Raji (cell line): ENCODE results near the gene SH3GLB2.

Source experiments
- POLR2A ChIP-seq: IDR thresholded peaks from 2 replicates; pipeline ENCODE4 v1.6.1; 2011; ENCODE audit warnings: low read depth, low read length, control low read depth; ENCODE audit not compliant: insufficient read depth

Gene SH3GLB2

DNA sequence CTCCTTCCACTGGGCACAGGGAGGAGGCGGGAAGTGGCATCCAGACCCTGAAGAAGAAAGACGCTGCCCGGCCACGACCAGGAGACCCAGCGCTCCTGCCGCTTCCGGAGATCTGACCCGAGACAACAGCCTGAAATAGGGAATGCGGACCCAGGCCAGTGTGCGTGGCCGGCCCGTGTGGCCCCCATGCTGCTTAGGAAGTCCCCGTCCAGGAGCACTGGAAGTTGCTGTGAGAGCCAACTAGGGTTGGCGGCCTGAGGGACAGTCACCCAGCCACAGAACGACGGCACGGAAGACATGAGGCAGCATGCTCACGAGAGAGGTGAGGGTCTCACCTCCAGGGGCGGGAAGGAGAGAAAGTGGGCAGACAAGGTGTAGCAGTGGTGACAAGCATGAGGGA is 17.0 kb downstream of the SH3GLB2 start:
- TF ChIP-seq POLR2A: no peak

DNA sequence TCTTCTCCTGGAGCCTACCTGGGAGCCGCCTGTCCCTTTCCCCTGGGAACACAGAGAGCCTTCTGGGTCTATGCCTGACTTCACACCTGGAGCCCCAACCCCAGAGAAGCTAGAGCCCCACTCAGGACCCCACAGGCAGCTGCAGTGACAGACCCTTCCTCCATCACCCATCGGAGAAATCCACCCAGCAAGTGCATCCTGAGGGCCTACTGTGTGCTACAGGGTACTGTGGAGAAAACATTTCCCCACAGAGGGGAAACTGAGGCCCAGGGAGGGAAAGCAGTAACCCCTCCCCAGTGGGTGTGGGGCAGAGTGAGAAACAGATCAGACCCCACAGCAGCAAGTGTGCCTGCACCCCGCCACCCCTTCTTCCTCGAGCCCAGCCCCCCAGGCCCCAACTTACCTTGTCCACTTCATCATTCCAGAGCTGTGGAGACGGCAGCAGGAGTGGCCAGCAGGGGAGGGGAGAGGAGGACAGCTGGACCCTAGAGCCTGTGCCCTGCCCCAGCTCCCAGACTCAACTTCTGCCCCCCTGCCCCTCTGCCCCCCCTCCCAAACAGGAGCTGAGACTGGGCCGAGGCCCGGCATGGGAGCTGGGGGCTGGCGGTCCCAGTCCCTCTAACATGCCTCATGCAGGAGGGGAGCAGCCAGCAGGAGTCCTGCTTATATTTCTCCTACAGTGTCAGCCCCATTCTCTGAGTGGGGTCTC is 17.7 kb downstream of the SH3GLB2 start:
- TF ChIP-seq POLR2A: no peak

DNA sequence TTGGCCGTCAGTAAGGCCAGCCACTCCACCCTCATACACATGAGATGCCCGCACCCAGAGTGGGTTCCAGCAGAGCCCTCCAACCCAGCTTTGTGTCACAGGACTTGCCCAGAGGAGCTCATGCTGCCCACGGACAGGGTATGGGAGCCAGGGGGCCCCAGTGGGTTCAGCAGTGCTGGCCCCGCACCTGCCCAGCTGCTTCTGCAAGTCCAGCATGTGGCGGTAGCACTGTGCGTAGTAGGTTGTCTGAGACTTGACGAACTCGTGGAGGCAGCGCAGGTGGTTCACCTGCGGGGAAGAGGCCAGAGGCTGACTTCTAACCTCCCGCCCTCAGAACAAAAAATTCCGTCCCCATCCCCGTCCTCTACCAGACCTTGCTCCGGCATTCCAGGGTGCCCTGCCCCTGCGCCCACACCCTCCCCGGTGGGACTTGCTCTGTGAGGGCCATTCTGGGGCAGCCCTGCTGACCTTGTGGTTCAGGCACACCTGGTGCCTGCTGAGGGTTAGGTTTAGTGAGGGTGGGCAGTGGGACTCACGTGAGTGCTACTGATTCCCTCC is 18.5 kb downstream of the SH3GLB2 start:
- no peak for TF ChIP-seq POLR2A

DNA sequence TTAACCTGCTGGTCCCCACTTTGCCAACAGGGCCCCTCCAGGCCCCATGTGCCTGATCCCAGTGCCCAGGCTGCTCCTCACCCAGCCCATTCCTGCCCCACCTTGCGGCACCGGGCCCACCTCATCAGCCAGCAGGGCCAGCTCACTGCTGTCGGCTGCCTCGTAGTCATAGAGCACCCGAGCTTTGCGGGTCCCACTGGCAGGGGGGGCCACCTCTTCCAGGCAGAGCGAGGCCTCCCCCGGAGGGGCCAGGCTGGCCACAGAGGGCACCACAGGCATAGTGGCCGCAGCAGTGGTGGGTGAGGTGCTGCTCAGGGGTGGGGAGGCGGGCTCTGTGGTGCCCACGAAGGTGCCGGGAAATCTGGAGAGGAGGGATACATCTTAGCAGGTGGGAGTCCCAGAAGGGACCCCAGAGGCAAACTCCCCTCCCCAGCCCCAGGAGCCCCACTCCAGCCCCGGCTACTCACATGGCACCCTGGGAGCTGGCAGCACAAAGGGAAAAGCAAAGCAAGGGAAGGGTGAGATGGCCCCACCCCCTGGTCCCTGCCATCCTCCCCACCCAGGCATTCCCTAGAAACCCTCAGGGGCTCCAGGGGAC is 19.0 kb downstream of the SH3GLB2 start:
- TF ChIP-seq POLR2A: no peak

DNA sequence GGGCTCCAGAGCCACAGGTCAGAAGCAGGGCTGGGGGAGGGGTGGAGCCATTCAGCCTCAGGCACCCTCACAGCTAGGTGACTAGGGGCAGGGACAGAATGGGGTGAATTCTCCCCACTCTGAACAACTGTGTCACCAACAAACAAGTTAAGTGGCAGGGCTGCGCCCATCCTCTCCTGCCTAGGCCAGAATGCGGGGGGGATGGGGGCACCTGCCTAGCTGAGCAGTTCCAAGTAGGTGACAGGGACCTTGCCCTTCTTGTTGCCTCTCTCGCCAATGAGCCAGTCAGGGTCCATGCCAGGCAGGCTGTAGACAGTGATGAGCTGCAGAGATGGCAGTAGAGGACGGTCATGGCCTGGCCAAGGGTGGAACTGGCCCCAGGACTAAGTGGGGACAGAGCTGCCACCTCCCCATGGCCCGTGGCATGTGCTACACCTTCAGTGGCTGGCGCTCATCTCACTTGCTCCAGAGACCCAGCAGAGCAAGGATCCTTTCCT is 19.6 kb downstream of the SH3GLB2 start:
- TF ChIP-seq POLR2A: no peak

DNA sequence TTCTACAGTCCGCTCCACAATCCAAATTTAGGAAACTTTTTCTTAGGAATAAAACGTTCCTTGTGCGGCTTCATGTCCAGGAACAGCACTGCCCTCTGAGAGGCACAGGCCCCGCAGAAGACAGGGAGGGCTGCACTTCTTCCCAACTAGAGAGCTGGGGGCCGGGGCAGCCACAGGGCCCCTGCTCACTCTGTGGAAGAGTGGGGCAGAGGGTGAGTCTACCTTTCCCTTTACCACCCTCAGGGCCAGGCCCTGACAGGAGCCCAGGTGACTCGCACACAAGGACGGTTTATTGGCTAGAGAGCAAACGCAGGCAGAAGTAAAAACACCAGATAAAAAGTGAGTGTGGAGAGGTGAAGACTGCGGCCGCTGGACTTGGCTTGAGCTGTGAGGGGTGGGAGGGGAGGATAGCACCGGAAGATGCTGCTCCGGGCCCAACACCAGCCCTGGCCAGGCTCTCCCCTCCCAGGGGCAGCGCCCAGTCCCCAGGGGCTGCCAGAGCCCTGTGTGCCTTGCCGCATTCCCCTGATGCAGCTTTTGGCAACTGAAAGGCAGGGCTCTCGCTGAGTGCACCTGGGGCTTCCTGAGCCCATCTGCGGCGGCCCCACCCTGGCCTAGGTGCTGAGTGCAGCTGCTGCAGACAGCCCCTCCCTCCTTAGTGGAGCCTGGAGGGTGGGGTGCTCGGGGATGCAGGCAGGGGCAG is 20.2 kb downstream of the SH3GLB2 start:
- TF ChIP-seq POLR2A: no peak

DNA sequence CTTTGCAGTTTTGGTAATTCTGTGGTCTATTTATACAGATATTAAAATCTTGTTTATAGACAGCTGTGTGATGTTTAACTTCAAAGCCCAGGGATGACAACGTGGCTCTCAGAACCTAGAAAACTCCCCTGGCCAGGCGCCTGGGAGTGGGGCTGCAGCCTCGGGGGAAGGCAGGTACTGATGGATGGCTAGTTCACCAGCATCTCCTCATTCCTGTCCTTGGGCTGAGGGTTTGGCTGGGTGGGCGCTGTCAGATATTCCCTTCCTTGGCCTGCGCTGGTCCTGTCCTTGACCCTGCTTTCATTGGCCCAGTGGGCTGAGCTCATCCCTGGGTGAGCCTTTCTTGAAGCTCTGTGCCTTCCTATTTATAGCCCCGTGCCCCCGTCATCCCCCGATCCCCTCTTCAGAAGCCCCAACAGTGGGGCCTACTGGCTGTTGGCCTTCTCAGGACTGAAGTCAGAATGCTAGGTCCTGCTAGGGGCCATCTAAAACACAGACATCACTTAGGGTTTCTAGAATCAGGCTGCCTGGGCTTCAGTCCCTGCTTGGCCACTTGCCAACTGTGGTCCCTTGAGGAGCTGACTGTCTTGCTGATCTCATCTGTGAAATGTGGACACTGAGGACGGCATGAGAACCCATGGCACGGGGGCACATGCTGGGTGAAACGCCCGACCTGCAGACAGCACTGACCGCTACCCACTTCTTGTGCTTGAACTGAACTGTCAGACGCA is 20.9 kb downstream of the SH3GLB2 start:
- TF ChIP-seq POLR2A: no peak

DNA sequence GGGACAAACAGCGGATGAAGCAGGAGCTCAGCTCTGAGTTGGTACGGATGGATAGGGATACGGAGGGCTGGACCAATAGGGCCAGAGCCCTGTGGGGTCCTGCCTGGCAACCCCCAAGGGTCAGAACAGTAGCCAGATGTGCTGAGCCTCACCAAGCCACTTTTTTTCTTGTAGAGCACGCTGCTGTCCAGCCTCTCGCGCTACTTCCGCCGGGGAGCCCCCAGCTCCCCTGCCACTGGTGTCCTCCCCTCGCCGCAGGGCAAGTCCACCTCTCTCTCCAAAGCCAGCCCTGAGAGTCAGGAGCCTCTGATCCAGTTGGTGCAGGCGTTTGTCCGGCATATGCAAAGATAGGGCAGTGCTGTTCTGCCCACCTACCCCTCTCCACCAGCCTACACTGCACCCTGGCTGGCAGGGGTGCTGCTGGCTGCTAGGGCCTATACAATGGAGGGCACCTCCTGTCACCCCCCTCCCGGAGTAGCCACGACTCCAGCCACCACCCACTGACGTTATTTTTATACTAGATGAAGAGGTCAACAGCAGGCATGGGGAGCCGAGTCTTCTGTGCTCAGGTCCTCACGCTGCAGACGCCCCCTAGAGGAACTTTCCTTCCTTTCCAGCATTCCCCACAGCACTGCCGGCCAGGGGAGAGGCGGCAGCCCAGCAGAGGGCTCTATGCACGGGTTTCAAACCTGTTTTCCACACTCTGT is 21.6 kb downstream of the SH3GLB2 start:
- TF ChIP-seq POLR2A: no peak

DNA sequence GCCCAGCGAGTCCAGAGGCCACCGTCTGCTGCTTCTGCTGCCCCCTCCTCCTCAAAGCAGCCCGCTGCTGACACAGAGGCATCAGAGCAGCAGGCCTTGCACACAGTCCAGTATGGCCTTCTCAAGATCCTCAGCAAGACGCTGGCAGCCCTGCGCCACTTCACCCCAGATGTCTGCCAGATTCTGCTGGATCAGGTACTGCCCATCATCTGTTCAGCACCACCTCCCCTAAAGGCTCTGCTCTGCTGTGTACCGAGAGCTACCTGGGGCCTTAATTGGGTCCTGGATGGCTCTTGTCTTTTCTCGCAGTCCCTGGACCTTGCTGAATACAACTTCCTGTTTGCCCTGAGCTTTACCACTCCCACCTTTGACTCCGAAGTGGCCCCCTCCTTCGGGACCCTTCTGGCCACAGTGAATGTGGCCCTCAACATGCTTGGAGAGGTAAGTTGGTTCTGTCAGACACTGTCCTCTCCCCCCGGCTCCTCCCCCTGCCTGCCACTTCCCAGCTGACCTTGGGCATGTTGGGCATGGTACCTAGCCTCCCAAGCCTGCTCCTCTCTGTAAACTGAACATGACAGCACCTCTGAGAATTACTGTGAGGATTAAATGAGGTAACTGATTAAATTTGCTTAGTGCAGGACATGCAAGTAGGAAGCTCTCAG is 22.7 kb downstream of the SH3GLB2 start:
- TF ChIP-seq POLR2A: no peak

DNA sequence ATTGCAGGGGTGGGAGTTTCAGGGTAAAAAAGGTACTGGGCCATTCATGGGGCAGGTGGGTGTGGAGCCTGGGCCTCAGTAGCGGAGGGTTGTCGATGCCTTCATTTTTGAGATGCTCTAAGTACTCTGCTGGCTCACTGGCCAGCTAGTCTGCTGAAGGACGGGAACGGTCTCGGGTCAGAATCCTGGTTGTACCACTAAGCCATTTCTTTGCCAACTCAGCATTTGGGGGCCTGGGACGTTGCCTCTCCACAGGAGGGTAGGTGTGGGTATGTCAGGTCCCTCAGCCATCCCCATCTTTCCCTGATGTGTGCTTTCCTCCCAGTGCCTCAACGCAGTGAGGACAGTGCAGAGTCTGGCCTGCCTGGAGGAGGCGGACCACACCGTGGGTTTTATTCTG is 25.1 kb downstream of the SH3GLB2 start:
- no peak for TF ChIP-seq POLR2A

DNA sequence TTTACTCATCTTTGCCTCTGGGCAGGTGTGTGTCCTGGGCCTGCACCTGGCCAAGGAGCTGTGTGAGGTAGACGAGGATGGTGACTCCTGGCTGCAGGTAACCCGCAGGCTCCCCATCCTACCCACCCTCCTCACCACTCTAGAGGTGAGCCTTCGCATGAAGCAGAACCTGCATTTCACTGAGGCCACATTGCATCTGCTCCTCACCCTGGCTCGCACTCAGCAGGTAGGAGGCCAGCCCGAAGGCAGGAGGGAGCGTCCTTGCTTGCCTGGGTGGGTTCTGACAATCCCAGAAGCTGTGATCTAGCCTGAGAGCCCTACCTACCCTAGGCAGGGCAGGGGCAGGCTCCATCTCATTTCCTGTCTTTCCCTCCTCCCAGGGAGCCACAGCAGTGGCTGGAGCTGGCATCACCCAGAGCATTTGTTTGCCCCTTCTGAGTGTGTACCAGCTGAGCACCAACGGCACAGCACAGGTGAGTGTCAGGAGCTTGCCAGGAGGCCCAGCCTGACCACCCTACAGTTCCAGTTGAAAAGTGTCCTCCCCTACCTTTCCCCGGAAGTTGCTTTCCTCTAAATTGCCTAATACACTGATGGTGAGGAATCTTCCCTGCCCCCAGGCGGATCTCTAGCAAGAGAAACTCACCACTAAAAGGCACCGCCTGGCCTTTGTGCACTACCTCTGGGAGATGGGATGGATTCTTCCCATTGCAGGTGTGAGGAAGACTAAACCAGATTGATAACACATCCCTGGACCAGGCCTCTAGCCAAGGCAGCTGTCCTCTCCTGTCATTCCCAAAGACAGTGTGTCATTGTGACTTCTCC is 26.4 kb downstream of the SH3GLB2 start:
- no peak for TF ChIP-seq POLR2A

DNA sequence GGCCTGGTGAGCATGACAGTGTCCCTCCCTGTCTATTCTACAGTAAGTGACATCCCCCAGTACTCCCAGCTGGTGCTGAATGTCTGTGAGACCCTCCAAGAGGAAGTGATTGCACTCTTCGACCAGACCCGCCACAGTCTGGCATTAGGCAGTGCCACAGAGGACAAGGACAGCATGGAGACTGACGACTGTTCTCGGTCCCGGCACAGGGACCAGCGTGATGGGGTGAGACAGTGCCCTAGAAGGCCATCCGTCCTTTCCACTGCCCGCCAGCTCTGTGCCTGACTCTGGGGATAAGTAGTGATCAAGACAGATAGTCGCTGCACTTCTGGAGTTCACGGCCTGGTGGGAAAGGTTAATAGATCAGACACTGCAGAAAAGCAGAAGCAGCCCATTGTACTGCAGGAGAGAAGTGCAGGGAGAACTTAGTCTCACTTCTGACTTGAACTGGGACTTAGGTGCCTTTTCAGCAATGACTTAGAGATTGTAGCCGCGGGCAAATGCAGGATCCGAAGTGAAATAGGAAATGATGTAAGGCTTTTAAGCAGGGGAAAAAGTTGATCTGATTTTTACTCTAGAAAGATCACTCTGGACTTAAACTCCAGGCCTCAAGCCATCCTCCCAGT is 28.4 kb downstream of the SH3GLB2 start:
- no peak for TF ChIP-seq POLR2A

DNA sequence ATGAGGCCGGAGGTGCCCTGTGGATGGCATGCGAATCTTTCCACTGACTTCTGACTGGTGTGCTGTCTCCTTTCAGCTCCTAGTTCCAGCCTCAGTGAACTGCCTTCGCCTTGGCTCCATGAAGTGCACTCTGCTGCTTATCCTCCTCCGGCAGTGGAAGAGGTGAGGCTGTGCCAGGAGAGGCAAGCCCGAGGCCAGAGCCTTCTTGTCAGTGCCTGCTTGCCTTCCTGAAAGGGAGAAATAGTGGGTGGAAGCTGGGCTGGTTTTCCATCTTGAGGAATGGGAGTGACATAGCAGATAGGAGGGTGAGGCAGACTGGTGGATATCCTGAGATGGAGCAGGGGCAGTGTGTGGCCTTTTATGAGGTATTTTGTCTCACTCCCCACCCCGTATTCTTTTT is 29.7 kb downstream of the SH3GLB2 start:
- TF ChIP-seq POLR2A: no peak

DNA sequence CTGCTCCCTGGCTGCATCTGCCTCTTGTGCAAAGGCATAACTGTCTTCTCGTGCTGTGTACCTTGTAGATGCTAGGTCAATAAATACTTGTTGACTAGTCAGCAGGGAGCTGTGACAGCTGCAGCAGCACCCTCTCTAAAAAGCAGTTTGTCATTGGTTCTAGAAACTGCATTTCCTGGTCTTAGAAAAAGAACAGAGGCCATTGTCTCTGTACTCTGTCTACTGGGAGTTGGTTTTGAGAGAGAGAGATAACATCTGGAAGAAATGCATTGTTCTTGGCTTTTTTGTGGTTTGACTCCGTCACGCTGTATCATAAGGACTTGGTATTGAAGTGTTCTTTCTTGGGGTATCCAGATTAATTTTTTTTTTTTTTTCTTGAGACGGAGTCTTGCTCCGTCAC is 32.3 kb downstream of the SH3GLB2 start:
- no peak for TF ChIP-seq POLR2A
